ENCODE results near the gene TENT4B. TPM values are rescaled to one million over a fixed set of nuclear protein-coding genes. Genes with fewer than 3 reads are reported as not detected.

The TENT4B gene
- total RNA-seq, 1 donor from 2014 or later, result 9.6 TPM

GRCh38 chr16:50271148-50272041 lies 118.3 kb downstream of the TENT4B start:
- DNase-seq (ENCODE audit: extremely low spot score, unreplicated experiment), result no peak
- peaks cover 13% of the 10 kb centered on the region for H3K4me1 Mint-ChIP-seq (ENCODE audit: unreplicated experiment)
- no peaks in the 10 kb centered on the region for H3K27me3 Mint-ChIP-seq (ENCODE audit: unreplicated experiment)
- no peak overlapping the region for H3K27ac Mint-ChIP-seq (ENCODE audit: unreplicated experiment)
- TF ChIP-seq CTCF (IDR thresholded peaks at IDR 0.05), result no peak
- no peak overlapping the region for H3K4me3 Mint-ChIP-seq (ENCODE audit: unreplicated experiment)
- no peaks in the 10 kb centered on the region for H3K9me3 Mint-ChIP-seq (ENCODE audit: unreplicated experiment)
- no peaks in the 10 kb centered on the region for H3K36me3 Mint-ChIP-seq (ENCODE audit: unreplicated experiment)

- no peak for DNase-seq (ENCODE audit: extremely low spot score, unreplicated experiment)
- H3K4me3 Mint-ChIP-seq (ENCODE audit: unreplicated experiment), result no peak overlapping the region
- H3K27ac Mint-ChIP-seq (ENCODE audit: unreplicated experiment), result no peak overlapping the region
- TF ChIP-seq CTCF (IDR thresholded peaks at IDR 0.05), result no peak
- no peaks in the 10 kb centered on the region for H3K27me3 Mint-ChIP-seq (ENCODE audit: unreplicated experiment)
- peaks cover 6% of the 10 kb centered on the region for H3K4me1 Mint-ChIP-seq (ENCODE audit: unreplicated experiment)
- no peaks in the 10 kb centered on the region for H3K9me3 Mint-ChIP-seq (ENCODE audit: unreplicated experiment)
- H3K36me3 Mint-ChIP-seq (ENCODE audit: unreplicated experiment), result no peaks in the 10 kb centered on the region
These were observed 119.0 kb downstream of the TENT4B start for GRCh38 chr16:50272111-50272571.

GRCh38 chr16:50272687-50273381 lies 119.7 kb downstream of the TENT4B start:
- DNase-seq (ENCODE audit: extremely low spot score, unreplicated experiment), result no peak

GRCh38 chr16:50273382-50273690 lies 120.2 kb downstream of the TENT4B start:
- Mint-ChIP-seq H3K27me3 (ENCODE audit: unreplicated experiment) (no peaks in the 10 kb centered on the region), H3K27ac (ENCODE audit: unreplicated experiment) (no peak overlapping the region), H3K4me1 (ENCODE audit: unreplicated experiment) (no peaks in the 10 kb centered on the region), H3K4me3 (ENCODE audit: unreplicated experiment) (no peak overlapping the region), H3K9me3 (ENCODE audit: unreplicated experiment) (peaks cover 3% of the 10 kb centered on the region), H3K36me3 (ENCODE audit: unreplicated experiment) (peaks cover 1% of the 10 kb centered on the region)
- no peak for TF ChIP-seq CTCF (IDR thresholded peaks at IDR 0.05)
- DNase-seq (ENCODE audit: extremely low spot score, unreplicated experiment), result no peak

More at GRCh38 chr16:50272687-50273381, 119.7 kb downstream of the TENT4B start:
- Mint-ChIP-seq H3K27ac (ENCODE audit: unreplicated experiment) (no peak overlapping the region), H3K4me1 (ENCODE audit: unreplicated experiment) (no peaks in the 10 kb centered on the region), H3K4me3 (ENCODE audit: unreplicated experiment) (no peak overlapping the region), H3K27me3 (ENCODE audit: unreplicated experiment) (no peaks in the 10 kb centered on the region), H3K9me3 (ENCODE audit: unreplicated experiment) (no peaks in the 10 kb centered on the region), H3K36me3 (ENCODE audit: unreplicated experiment) (no peaks in the 10 kb centered on the region)
- no peak for TF ChIP-seq CTCF (IDR thresholded peaks at IDR 0.05)

- Mint-ChIP-seq H3K4me3 (ENCODE audit: unreplicated experiment) (no peak overlapping the region), H3K9me3 (ENCODE audit: unreplicated experiment) (peaks cover 5% of the 10 kb centered on the region), H3K4me1 (ENCODE audit: unreplicated experiment) (no peaks in the 10 kb centered on the region), H3K27me3 (ENCODE audit: unreplicated experiment) (no peaks in the 10 kb centered on the region), H3K36me3 (ENCODE audit: unreplicated experiment) (peaks cover 2% of the 10 kb centered on the region), H3K27ac (ENCODE audit: unreplicated experiment) (no peak overlapping the region)
- DNase-seq (ENCODE audit: extremely low spot score, unreplicated experiment), result no peak
- no peak for TF ChIP-seq CTCF (IDR thresholded peaks at IDR 0.05)
These were observed 120.8 kb downstream of the TENT4B start for GRCh38 chr16:50273888-50274325.
